WERI-Rb-1 (cell line): ENCODE data around the gene GSG1.

Source experiments
- DNase-seq: peaks from one replicate; pipeline ENCODE4 v3.0.0-alpha.2; 2020
- H3K27ac ChIP-seq: fragments of 250-450 bp; sonication (Bioruptor Pico); 2 replicates; pipeline ENCODE4 v1.5.1; 2020; ENCODE audit warnings: mild to moderate bottlenecking, moderate library complexity
- H3K27me3 ChIP-seq: fragments of 250-450 bp; sonication (Bioruptor Pico); 2 replicates; pipeline ENCODE4 v1.5.1; 2021; ENCODE audit warnings: mild to moderate bottlenecking, low read depth, moderate library complexity; ENCODE audit not compliant: insufficient read depth, severe bottlenecking
- H3K36me3 ChIP-seq: fragments of 250-450 bp; sonication (Bioruptor Pico); 2 replicates; pipeline ENCODE4 v1.5.1; 2020; ENCODE audit warnings: mild to moderate bottlenecking, moderate library complexity
- H3K4me3 ChIP-seq: 2 replicates; pipeline ENCODE4 v1.5.1; 2011; ENCODE audit warnings: low read depth, mild to moderate bottlenecking, control low read depth, low read length
- H3K9me3 ChIP-seq: fragments of 250-450 bp; sonication (Bioruptor Pico); 2 replicates; pipeline ENCODE4 v1.5.1; 2021; ENCODE audit warnings: mild to moderate bottlenecking, moderate library complexity; ENCODE audit not compliant: severe bottlenecking
- CTCF ChIP-seq: IDR thresholded peaks from 2 replicates; pipeline ENCODE4 v1.5.1; 2011; ENCODE audit warnings: low read depth, mild to moderate bottlenecking, control low read depth, inconsistent platforms, low read length

The GSG1 gene

DNA sequence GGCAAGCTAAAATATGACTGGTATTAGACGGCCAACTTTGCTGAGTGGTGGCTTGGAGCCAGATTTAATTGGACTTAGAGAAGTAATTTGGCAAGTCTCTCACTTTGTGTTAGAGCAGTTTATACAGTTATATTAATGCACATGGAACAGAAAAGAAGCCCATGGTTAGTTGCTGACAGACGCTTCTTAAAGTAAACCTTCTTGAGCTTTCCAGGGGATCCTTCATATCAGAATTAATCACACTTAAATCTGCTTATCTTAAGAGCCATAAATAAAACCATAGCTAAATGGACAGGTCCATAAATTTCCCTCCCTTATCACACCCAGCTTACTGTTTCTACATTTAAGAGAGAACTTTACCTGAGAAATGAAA, 9.6 kb downstream of the GSG1 start:
- Histone ChIP-seq H3K36me3 (peaks cover 37% of the 10 kb centered on the region), H3K4me3 (peak overlapping the region; percentile 98), H3K27me3 (no peaks in the 10 kb centered on the region), H3K27ac (peak overlapping the region; percentile 96), H3K9me3 (no peaks in the 10 kb centered on the region)
- DNase-seq = no peak
- no peak for TF ChIP-seq CTCF

DNA sequence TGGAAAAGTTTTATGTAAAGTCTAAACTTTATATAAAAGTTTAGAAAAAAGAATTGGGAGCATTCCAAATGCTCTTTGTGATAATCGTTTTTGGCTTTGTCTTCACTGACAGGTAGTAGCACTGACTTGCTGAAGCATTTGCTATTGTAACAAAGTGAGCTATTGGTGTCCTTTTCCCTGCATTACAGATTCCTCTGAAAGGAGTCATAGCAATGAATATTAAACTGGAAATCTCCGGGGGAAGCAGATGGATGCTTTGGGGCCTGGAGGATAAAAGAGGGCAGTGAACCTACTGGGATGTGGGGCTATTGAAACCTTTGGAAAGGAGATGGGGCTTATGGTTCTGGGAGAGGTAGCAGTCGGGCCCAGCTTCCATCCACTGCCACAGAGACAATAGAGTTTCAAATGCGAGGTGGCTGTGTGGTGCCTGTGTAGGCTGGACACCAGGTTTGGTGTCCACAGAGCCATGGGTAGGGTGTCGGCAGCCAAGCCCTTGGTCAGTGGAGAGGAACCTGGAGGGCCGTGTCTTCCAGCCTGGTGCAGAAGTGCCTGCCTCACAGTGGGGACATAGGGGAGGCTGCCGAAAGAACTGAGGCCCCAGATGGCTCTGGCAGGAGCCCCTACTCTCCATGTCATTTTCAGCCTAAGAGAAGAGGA, 10.1 kb downstream of the GSG1 start:
- TF ChIP-seq CTCF = no peak
- Histone ChIP-seq H3K27me3 (no peaks in the 10 kb centered on the region), H3K36me3 (peaks cover 42% of the 10 kb centered on the region), H3K27ac (peak overlapping the region; percentile 96), H3K9me3 (no peaks in the 10 kb centered on the region), H3K4me3 (peak overlapping the region; percentile 98)
- peak; percentile 76 for DNase-seq

- peak overlapping the region; percentile 96 for H3K27ac ChIP-seq
- peaks cover 57% of the 10 kb centered on the region for H3K36me3 ChIP-seq
- no peak for DNase-seq
- no peak for TF ChIP-seq CTCF
- H3K27me3 ChIP-seq = no peaks in the 10 kb centered on the region
- H3K4me3 ChIP-seq = peak overlapping the region; percentile 98
- H3K9me3 ChIP-seq = no peaks in the 10 kb centered on the region
These were observed 11.6 kb downstream of the GSG1 start for GRCh38 chr12:13091832-13092231.

DNA sequence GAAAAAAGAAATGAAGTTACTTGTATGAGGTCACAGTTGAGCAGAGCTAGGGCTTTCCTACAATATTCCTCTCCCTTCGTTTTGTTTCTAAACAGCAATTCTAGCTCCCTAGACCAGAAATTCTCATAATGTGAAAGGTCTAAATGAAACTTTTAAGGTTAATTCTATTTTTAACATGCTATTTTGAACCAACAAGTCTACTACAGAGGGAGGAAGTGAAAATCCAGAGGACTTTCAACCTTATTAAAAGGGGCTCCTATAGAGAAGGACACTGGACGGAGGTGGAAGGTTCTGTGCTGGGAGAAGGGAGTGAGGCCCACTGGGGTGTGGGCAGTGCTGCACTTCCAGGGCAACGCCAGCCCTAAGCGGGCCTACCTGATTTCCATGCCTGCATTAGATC, 13.4 kb downstream of the GSG1 start:
- Histone ChIP-seq H3K27ac (no peak overlapping the region), H3K9me3 (no peaks in the 10 kb centered on the region), H3K36me3 (peaks cover 75% of the 10 kb centered on the region), H3K27me3 (no peaks in the 10 kb centered on the region), H3K4me3 (no peak overlapping the region)
- DNase-seq = no peak
- TF ChIP-seq CTCF = no peak

GRCh38 chr12:13088496-13088895, 15.0 kb downstream of the GSG1 start:
- Histone ChIP-seq H3K36me3 (peaks cover 90% of the 10 kb centered on the region), H3K27ac (no peak overlapping the region), H3K4me3 (no peak overlapping the region), H3K27me3 (no peaks in the 10 kb centered on the region), H3K9me3 (no peaks in the 10 kb centered on the region)
- no peak for DNase-seq
- TF ChIP-seq CTCF = no peak

GRCh38 chr12:13087766-13088165, 15.7 kb downstream of the GSG1 start:
- no peaks in the 10 kb centered on the region for H3K27me3 ChIP-seq
- H3K9me3 ChIP-seq = no peaks in the 10 kb centered on the region
- TF ChIP-seq CTCF = no peak
- DNase-seq = no peak
- H3K4me3 ChIP-seq = no peak overlapping the region
- no peak overlapping the region for H3K27ac ChIP-seq
- H3K36me3 ChIP-seq = peaks cover 95% of the 10 kb centered on the region
